Breast epithelium (tissue), 4 donors: ENCODE data around the gene SLC25A41. TPM values are rescaled to one million over a fixed set of nuclear protein-coding genes. Genes with fewer than 3 reads are reported as not detected.

Experiments
- DNase-seq, 2 donors: peaks; one replicate each; pipeline ENCODE4 v3.0.0-alpha.2; 2019; ENCODE audit warnings: low spot score in 2 of 2
- H3K27ac ChIP-seq, 2 donors: fragments of 200-600 bp; sonication (generic) in 1 of 2; one replicate each; pipeline ENCODE4 v1.5.1; 2016 to 2019; ENCODE audit warnings: mild to moderate bottlenecking in 1 of 2
- H3K27me3 ChIP-seq, 2 donors: fragments of 200-600 bp; sonication (generic) in 1 of 2; one replicate each; pipeline versions ENCODE4 v1.5.1 to v1.6.0; 2017 to 2019; ENCODE audit warnings: control low read depth in 1 of 2, mild to moderate bottlenecking in 1 of 2
- H3K36me3 ChIP-seq: fragments of 200-600 bp; one replicate; pipeline ENCODE4 v1.5.1; 2019
- H3K4me1 ChIP-seq, 2 donors: fragments of 200-600 bp; sonication (generic); one replicate each; pipeline ENCODE4 v1.5.1; 2016 to 2019; ENCODE audit warnings: control low read depth in 1 of 2
- H3K4me3 ChIP-seq, 3 donors: fragments of 200-600 bp; sonication (generic); 1 replicate in 2 of 3; 2 replicates in 1 of 3; pipeline ENCODE4 v1.5.1; 2016 to 2019; ENCODE audit warnings: mild to moderate bottlenecking in 3 of 3, moderate library complexity in 2 of 3
- H3K9me3 ChIP-seq, 2 donors: fragments of 200-600 bp; sonication (generic) in 1 of 2; one replicate each; pipeline ENCODE4 v1.5.1; 2016 to 2019; ENCODE audit warnings: control low read depth in 1 of 2
- POLR2A ChIP-seq: fragments of 450-650 bp; IDR thresholded peaks from one replicate; pipeline ENCODE4 v1.6.1; 2016; ENCODE audit warnings: antibody characterized with exemption, mild to moderate bottlenecking, moderate library complexity
- POLR2AphosphoS5 ChIP-seq, 3 donors: sonication (generic); formaldehyde crosslinking; IDR thresholded peaks; one replicate each; pipeline ENCODE4 v1.6.1; 2017; ENCODE audit warnings: antibody characterized with exemption in 3 of 3
- intact Hi-C: fragments of 100-400 bp; cut with DNase I; formaldehyde crosslinking; loops from one replicate; pipeline ENCODE4 v1.15.1; 2023; ENCODE audit warnings: low total_unique reads
- total RNA-seq, 3 donors: library from RNA; depleted of rRNA; stranded (reverse); fragments of >200 nt; gene quantifications; one replicate each; pipeline ENCODE4 v1.1.0, GENCODE V29; 2016
- TF ChIP-seq, protein P1 (sequence below), 3 donors: fragments of 450-650 bp; IDR thresholded peaks; one replicate each; pipeline ENCODE4 v1.5.1; 2016 to 2017; ENCODE audit warnings: antibody characterized with exemption in 3 of 3, mild to moderate bottlenecking in 3 of 3, moderate library complexity in 3 of 3

Gene SLC25A41
- total RNA-seq, 3 donors from 2014 or later: 0.44 TPM; not detected in 2

- intact Hi-C loops: no loop called here
- Histone ChIP-seq H3K27ac (peak overlapping the region; percentile 87 to 91), H3K4me3 (peak overlapping the region; percentile 59 to 96 (median 80)), H3K36me3 (no peaks in the 10 kb centered on the region), H3K9me3 (no peaks in the 10 kb centered on the region), H3K4me1 (peaks cover 4 to 5% of the 10 kb centered on the region in 2 donors), H3K27me3 (peaks cover 0 to 5% of the 10 kb centered on the region in 2 donors)
- peak; percentile 92 to 97 for DNase-seq
- TF ChIP-seq, protein P1, sequence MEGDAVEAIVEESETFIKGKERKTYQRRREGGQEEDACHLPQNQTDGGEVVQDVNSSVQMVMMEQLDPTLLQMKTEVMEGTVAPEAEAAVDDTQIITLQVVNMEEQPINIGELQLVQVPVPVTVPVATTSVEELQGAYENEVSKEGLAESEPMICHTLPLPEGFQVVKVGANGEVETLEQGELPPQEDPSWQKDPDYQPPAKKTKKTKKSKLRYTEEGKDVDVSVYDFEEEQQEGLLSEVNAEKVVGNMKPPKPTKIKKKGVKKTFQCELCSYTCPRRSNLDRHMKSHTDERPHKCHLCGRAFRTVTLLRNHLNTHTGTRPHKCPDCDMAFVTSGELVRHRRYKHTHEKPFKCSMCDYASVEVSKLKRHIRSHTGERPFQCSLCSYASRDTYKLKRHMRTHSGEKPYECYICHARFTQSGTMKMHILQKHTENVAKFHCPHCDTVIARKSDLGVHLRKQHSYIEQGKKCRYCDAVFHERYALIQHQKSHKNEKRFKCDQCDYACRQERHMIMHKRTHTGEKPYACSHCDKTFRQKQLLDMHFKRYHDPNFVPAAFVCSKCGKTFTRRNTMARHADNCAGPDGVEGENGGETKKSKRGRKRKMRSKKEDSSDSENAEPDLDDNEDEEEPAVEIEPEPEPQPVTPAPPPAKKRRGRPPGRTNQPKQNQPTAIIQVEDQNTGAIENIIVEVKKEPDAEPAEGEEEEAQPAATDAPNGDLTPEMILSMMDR (IDR thresholded peaks at IDR 0.05): peak; percentile 69 to 84 (median 82)
- TF ChIP-seq POLR2AphosphoS5 (IDR thresholded peaks at IDR 0.05): peak in 2 of 3 donors; percentile 41 to 65
- no peak for TF ChIP-seq POLR2A
These were observed 26.7 kb upstream of the SLC25A41 start for GRCh38 chr19:6460099-6460884.

GRCh38 chr19:6459262-6460098, 25.9 kb upstream of the SLC25A41 start, which contains the start of gene SLC25A23:
Gene SLC25A23, minus strand, starts transcription at chr19:6459792. Its CDS starts 164 bp downstream, at chr19:6459628.
- Histone ChIP-seq H3K36me3 (peaks cover under 1% of the 10 kb centered on the region), H3K27me3 (peaks cover 0 to 4% of the 10 kb centered on the region in 2 donors), H3K4me3 (peak within 1 kb of the TSS; percentile 59 to 96 (median 80)), H3K4me1 (peaks cover 0 to 4% of the 10 kb centered on the region in 2 donors), H3K27ac (peak within 1 kb of the TSS; percentile 87 to 91), H3K9me3 (peaks cover 0 to 2% of the 10 kb centered on the region in 2 donors)
- DNase-seq: peak; percentile 38 to 64
- intact Hi-C loops: no loop called here
- TF ChIP-seq, protein P1 (IDR thresholded peaks at IDR 0.05): no peak
- TF ChIP-seq POLR2A (no peak), POLR2AphosphoS5 (IDR thresholded peaks at IDR 0.05) (no peak)

GRCh38 chr19:6458695-6459261, 25.2 kb upstream of the SLC25A41 start:
- TF ChIP-seq POLR2AphosphoS5 (IDR thresholded peaks at IDR 0.05) (no peak), POLR2A (no peak)
- TF ChIP-seq, protein P1 (IDR thresholded peaks at IDR 0.05): no peak
- Histone ChIP-seq H3K27me3 (no peaks in the 10 kb centered on the region), H3K9me3 (peaks cover 7 to 9% of the 10 kb centered on the region in 2 donors), H3K4me3 (peak overlapping the region; percentile 59 to 96 (median 80)), H3K27ac (peak overlapping the region; percentile 40 to 57), H3K4me1 (peaks cover 0 to 4% of the 10 kb centered on the region in 2 donors), H3K36me3 (peaks cover 8% of the 10 kb centered on the region)
- DNase-seq: no peak
- intact Hi-C loops: no loop called here

DNA sequence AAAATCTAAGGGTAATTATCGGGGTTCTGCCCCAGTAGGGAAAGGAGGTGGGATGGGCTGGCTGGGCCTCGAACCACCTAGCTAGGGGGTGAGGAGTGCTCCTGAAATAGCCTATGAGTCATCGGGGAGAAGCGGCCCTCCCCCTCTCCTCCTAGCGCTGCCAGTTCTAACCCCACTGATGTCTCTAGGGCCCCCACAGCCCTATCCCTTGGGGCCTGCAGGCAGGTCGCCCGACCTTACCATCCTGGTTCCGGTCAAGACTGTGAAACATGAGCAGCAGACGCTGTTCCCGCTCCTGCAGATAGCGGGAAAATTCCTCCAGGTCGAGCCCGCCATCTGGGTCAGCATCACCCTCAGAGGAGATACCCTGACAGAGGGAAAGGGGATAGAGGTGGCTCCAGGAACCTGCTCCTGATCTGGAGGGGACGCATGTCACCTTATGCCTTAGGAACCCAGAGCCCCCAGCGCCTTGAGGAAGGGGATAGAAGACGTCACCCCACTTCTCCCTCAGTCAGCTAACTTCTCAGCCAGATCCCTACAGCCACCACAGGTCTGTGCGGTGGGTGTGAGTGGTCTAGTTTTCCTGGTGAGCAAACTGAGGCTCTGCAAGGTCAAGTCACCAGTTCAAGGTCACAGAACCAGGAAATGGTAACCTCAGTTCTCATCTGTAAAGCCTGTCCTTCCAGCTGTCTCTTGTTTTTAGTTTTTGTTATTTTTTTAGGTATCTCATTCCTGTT, 24.6 kb upstream of the SLC25A41 start:
- Histone ChIP-seq H3K9me3 (peaks cover 10 to 12% of the 10 kb centered on the region in 2 donors), H3K27me3 (no peaks in the 10 kb centered on the region), H3K36me3 (peaks cover 12% of the 10 kb centered on the region), H3K4me3 (peak overlapping the region in 1 of 3 donors; percentile 96), H3K27ac (no peak overlapping the region), H3K4me1 (peaks cover 0 to 4% of the 10 kb centered on the region in 2 donors)
- TF ChIP-seq, protein P1 (IDR thresholded peaks at IDR 0.05): no peak
- TF ChIP-seq POLR2A (no peak), POLR2AphosphoS5 (IDR thresholded peaks at IDR 0.05) (no peak)
- intact Hi-C loops: no loop called here
- DNase-seq: no peak
